Stimulated activated naive CD8-positive, alpha-beta T cell treated with anti-CD3 and anti-CD28 coated beads, Interleukin-15, amount 100 ng/mL, for 72 hours (primary cell): ENCODE measurements around the gene HELZ.
"Not testable (repeated sequence)": the region's sequence is repeated elsewhere in the genome, so short reads cannot be mapped to it uniquely, and the experiment has no call there.

Experiments
- ATAC-seq: fragments of 150-1000 bp; cut with Tn5 transposase; 2 replicates; pipeline ENCODE4 v1.10.0; 2021; ENCODE audit warnings: mild to moderate bottlenecking, moderate library complexity
- DNase-seq, 2 donors: peaks; one replicate each; pipeline ENCODE4 v3.0.0; 2021 to 2022
- H3K27ac Mint-ChIP-seq, 2 donors: one replicate each; pipeline ENCODE4 v1.8.0; 2022; ENCODE audit warnings: mild to moderate bottlenecking in 2 of 2, mixed read lengths in 2 of 2, moderate library complexity in 2 of 2
- H3K27me3 Mint-ChIP-seq: one replicate; pipeline ENCODE4 v1.8.0; 2022; ENCODE audit warnings: mixed read lengths
- H3K4me1 Mint-ChIP-seq: one replicate; pipeline ENCODE4 v1.8.0; 2022; ENCODE audit warnings: mild to moderate bottlenecking, mixed read lengths
- H3K4me3 Mint-ChIP-seq, 2 donors: one replicate each; pipeline ENCODE4 v1.8.0; 2022; ENCODE audit warnings: mild to moderate bottlenecking in 2 of 2, mixed read lengths in 2 of 2, moderate library complexity in 1 of 2
- H3K9me3 Mint-ChIP-seq, 2 donors: one replicate each; pipeline ENCODE4 v1.8.0; 2022; ENCODE audit warnings: mixed read lengths in 2 of 2

HELZ gene

GRCh38 chr17:67136191-67137025 lies 108.6 kb downstream of the HELZ start:
- no peaks in the 10 kb centered on the region for H3K9me3 Mint-ChIP-seq
- DNase-seq (no peak), ATAC-seq (no peak)
- no peak overlapping the region for H3K4me3 Mint-ChIP-seq
- no peak overlapping the region for H3K27ac Mint-ChIP-seq
- H3K4me1 Mint-ChIP-seq = peaks cover 29% of the 10 kb centered on the region
- no peaks in the 10 kb centered on the region for H3K27me3 Mint-ChIP-seq

GRCh38 chr17:67133161-67133560 lies 111.8 kb downstream of the HELZ start:
- H3K4me3 Mint-ChIP-seq = no peak overlapping the region
- peaks cover 6% of the 10 kb centered on the region for H3K4me1 Mint-ChIP-seq
- DNase-seq = no peak
- no peaks in the 10 kb centered on the region for H3K9me3 Mint-ChIP-seq
- no peaks in the 10 kb centered on the region for H3K27me3 Mint-ChIP-seq
- H3K27ac Mint-ChIP-seq = no peak overlapping the region
- no peak for ATAC-seq

DNA sequence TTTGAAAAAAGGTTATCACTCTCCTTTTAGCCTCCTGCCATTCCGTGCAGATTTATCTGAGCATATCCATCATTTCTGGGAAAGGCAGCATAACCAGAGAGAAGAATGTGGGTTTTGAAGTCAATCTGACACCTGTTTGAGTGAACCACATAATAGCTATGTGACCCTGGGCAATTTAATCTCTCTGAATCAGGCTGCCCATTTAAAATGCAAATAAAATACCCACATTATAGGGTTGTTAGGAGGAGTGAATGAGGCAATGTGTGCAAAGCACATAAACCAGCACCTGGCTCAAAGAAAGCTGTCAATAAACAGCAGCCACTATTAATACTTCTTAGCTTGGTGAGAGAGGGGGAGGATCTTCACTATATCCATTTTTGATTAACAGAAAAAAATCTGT lies 112.6 kb downstream of the HELZ start:
- Mint-ChIP-seq H3K27ac (no peak overlapping the region), H3K4me3 (no peak overlapping the region), H3K4me1 (no peaks in the 10 kb centered on the region), H3K27me3 (no peaks in the 10 kb centered on the region), H3K9me3 (no peaks in the 10 kb centered on the region)
- no peak for DNase-seq
- no peak for ATAC-seq

GRCh38 chr17:67130768-67131167 lies 114.2 kb downstream of the HELZ start:
- Mint-ChIP-seq H3K4me1 (no peaks in the 10 kb centered on the region), H3K9me3 (no peaks in the 10 kb centered on the region), H3K4me3 (no peak overlapping the region), H3K27ac (no peak overlapping the region), H3K27me3 (no peaks in the 10 kb centered on the region)
- DNase-seq (no peak), ATAC-seq (no peak)

GRCh38 chr17:67129283-67129682 lies 115.7 kb downstream of the HELZ start:
- Mint-ChIP-seq H3K9me3 (no peaks in the 10 kb centered on the region), H3K4me1 (no peaks in the 10 kb centered on the region), H3K27ac (no peak overlapping the region), H3K27me3 (no peaks in the 10 kb centered on the region), H3K4me3 (no peak overlapping the region)
- no peak for ATAC-seq
- DNase-seq = no peak

DNA sequence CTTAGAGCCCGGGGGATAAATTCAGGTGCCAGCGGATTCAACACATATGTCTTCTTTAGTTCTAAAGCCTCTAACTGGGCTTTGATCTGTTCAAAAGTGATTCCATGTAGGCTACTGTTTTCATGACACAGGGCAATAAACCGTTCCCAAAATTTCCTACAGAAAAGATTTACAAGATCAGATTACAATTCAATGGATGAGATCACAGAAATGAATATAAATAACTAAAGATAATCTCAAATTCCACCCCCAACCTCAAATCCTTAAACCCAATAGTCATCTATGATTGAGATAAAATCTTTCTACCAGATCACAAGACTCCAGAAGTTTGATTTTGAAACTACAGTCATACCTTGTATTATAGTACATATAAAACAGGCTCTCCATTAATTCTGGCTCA lies 116.3 kb downstream of the HELZ start:
- H3K4me3 Mint-ChIP-seq = no peak overlapping the region
- no peaks in the 10 kb centered on the region for H3K4me1 Mint-ChIP-seq
- DNase-seq = no peak
- H3K9me3 Mint-ChIP-seq = no peaks in the 10 kb centered on the region
- H3K27ac Mint-ChIP-seq = no peak overlapping the region
- no peak for ATAC-seq
- no peaks in the 10 kb centered on the region for H3K27me3 Mint-ChIP-seq

GRCh38 chr17:67127925-67128324 lies 117.1 kb downstream of the HELZ start:
- H3K9me3 Mint-ChIP-seq = no peaks in the 10 kb centered on the region
- no peak overlapping the region for H3K4me3 Mint-ChIP-seq
- ATAC-seq = no peak
- no peaks in the 10 kb centered on the region for H3K27me3 Mint-ChIP-seq
- no peak for DNase-seq
- no peaks in the 10 kb centered on the region for H3K4me1 Mint-ChIP-seq
- H3K27ac Mint-ChIP-seq = no peak overlapping the region

DNA sequence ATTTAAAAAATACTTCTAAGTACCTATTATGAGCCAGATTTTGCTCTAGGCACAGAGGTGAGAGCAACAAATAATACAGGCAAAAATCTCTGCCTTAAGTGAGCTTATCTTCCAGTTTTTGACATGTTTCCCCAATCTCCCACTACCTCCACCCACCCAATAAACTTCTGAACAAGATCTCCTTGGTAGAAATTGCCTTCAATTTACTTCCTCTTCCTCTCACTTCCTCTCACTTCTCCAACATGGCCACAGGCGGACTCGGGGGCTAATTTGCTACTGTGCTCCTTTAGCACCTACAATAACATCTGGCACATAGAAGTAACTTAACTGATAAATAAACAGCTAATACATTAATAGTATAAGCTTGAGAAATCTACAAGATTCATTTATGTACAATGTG lies 118.0 kb downstream of the HELZ start:
- no peak for DNase-seq
- no peak for ATAC-seq
- Mint-ChIP-seq H3K27ac (peak overlapping the region in 1 of 2 donors; percentile 16), H3K4me3 (no peak overlapping the region), H3K9me3 (no peaks in the 10 kb centered on the region), H3K4me1 (no peaks in the 10 kb centered on the region), H3K27me3 (no peaks in the 10 kb centered on the region)

- not testable (repeated sequence) for ATAC-seq, H3K4me1 Mint-ChIP-seq, H3K27me3 Mint-ChIP-seq, H3K9me3 Mint-ChIP-seq, DNase-seq, H3K4me3 Mint-ChIP-seq
- peak overlapping the region in 1 of 2 donors; percentile 16 for H3K27ac Mint-ChIP-seq
Measured at GRCh38 chr17:67126543-67126942, 118.5 kb downstream of the HELZ start.

DNA sequence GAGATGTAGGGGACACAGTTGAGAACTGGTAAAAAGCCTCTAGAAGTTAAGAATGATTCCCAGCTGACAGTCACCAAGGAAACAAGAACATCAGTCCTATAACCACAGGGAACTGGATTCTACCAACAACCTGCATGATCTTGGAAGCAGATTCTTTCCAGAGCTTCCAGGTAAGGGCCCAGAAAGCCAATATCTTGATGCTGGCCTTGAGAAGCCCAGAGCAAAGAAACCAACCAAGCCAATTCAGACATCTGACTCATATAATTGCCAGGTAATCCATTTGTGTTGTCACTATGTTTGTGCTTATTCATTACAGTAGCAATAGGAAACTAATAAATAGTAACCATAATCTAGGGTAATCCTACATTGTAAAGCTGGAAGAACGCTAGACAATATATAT lies 119.1 kb downstream of the HELZ start:
- DNase-seq (no peak), ATAC-seq (no peak)
- no peaks in the 10 kb centered on the region for H3K4me1 Mint-ChIP-seq
- H3K9me3 Mint-ChIP-seq = no peaks in the 10 kb centered on the region
- H3K4me3 Mint-ChIP-seq = no peak overlapping the region
- no peaks in the 10 kb centered on the region for H3K27me3 Mint-ChIP-seq
- no peak overlapping the region for H3K27ac Mint-ChIP-seq

DNA sequence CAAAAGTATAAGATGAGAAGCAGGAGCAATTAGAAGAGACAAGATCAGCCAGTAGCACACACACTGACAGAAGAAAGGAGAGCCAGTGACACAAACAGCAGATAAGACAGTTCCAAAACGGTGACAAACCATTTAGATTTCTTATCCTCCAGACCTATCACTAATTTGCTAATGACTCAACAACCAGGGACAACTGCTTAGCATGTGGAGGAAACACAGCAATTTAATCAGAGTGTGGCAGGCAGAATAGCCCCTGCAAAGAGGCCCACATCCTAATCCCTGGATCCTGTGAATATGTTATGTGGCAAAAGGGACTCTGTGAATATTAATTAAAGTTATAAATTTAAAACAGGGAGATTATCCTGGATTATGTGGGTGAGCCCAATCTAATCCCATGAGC lies 119.6 kb downstream of the HELZ start:
- Mint-ChIP-seq H3K4me3 (no peak overlapping the region), H3K27me3 (no peaks in the 10 kb centered on the region), H3K4me1 (no peaks in the 10 kb centered on the region), H3K9me3 (no peaks in the 10 kb centered on the region), H3K27ac (no peak overlapping the region)
- DNase-seq (no peak), ATAC-seq (no peak)

GRCh38 chr17:67124450-67125148 lies 120.4 kb downstream of the HELZ start:
- no peaks in the 10 kb centered on the region for H3K9me3 Mint-ChIP-seq
- H3K27ac Mint-ChIP-seq = no peak overlapping the region
- ATAC-seq = no peak
- H3K4me3 Mint-ChIP-seq = no peak overlapping the region
- no peaks in the 10 kb centered on the region for H3K4me1 Mint-ChIP-seq
- H3K27me3 Mint-ChIP-seq = no peaks in the 10 kb centered on the region
- no peak for DNase-seq

DNA sequence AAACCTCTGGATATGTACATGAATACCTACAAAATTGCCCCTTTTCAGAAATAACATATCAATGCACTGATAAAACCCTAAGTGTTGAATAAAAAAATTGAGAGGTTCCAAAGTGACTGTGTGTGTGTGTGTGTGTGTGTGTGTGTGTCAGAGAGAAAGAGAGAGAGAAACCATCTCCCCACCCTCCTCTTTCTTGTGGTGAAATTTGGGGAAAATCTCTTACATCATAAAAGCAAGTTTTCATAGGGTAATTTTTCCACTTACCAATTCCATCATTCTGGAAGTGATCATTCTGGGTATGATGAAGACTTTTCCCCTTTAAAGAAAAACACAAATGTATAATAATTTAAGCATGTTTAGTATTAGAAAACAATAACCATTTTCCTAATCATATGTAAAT lies 121.3 kb downstream of the HELZ start:
- Mint-ChIP-seq H3K4me3 (no peak overlapping the region), H3K27me3 (no peaks in the 10 kb centered on the region), H3K27ac (no peak overlapping the region), H3K4me1 (no peaks in the 10 kb centered on the region), H3K9me3 (no peaks in the 10 kb centered on the region)
- no peak for ATAC-seq
- no peak for DNase-seq

- H3K9me3 Mint-ChIP-seq = peaks cover 2 to 3% of the 10 kb centered on the region in 2 donors
- ATAC-seq (no peak), DNase-seq (no peak)
- no peaks in the 10 kb centered on the region for H3K27me3 Mint-ChIP-seq
- no peak overlapping the region for H3K27ac Mint-ChIP-seq
- no peaks in the 10 kb centered on the region for H3K4me1 Mint-ChIP-seq
- no peak overlapping the region for H3K4me3 Mint-ChIP-seq
Measured at GRCh38 chr17:67121316-67121891, 123.6 kb downstream of the HELZ start.

DNA sequence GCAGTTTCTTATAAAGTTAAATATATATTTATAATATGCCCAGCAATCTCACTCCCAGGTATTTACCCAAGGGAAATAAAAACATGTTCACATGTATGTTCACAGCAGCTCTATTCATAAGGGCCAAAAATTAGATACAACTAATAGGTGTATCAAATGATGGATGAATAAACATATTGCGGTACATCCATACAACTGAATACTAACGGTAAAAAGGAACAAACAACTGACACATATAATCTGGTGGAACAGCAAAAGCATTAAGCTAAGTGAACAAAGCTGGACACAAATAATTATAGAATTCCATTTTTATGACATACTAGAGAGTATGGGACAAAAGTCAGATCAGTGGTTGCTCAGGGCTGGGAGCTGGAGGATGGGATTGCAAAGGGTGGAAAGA lies 125.9 kb downstream of the HELZ start:
- Mint-ChIP-seq H3K4me3 (no peak overlapping the region), H3K4me1 (peaks cover 5% of the 10 kb centered on the region), H3K27me3 (no peaks in the 10 kb centered on the region), H3K27ac (no peak overlapping the region), H3K9me3 (peaks cover 11 to 15% of the 10 kb centered on the region in 2 donors)
- ATAC-seq (no peak), DNase-seq (no peak)

- Mint-ChIP-seq H3K9me3 (peaks cover 11 to 15% of the 10 kb centered on the region in 2 donors), H3K4me3 (no peak overlapping the region), H3K4me1 (peaks cover 5% of the 10 kb centered on the region), H3K27ac (no peak overlapping the region), H3K27me3 (no peaks in the 10 kb centered on the region)
- ATAC-seq (no peak), DNase-seq (no peak)
Measured at GRCh38 chr17:67116045-67116575, 128.9 kb downstream of the HELZ start.
